Fibroblast of skin of left quadriceps (primary cell): Measurements from ENCODE around the gene SERPINI1.
"Not testable (repeated sequence)": the region's sequence is repeated elsewhere in the genome, so short reads cannot be mapped to it uniquely, and the experiment has no call there.

ENCODE experiments used
- DNase-seq, 2 experiments: peaks; one replicate each; pipeline ENCODE4 v3.0.0-alpha.2; 2013; ENCODE audit warnings: low read depth in 2 of 2

Gene SERPINI1

DNA sequence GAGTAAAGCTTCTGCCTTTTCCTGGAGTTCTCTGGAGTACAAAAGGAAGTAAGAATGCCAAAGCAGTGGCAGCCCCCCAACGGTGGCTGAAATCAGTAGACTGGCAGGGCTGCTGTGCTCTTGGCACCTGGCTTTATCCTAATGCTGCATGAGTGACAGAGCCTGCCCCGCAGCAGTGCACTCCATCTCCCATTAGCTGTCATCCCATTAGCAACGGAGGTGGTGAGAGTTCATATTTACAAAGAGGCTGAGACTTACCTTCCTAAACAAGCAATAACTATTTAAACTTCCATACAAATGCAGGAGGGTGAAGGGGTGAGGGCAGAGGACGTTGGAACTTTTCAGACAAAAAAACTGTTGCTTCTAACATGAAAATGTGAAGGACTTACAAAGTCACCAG lies 51.9 kb downstream of the SERPINI1 start:
- no peak for DNase-seq

DNA sequence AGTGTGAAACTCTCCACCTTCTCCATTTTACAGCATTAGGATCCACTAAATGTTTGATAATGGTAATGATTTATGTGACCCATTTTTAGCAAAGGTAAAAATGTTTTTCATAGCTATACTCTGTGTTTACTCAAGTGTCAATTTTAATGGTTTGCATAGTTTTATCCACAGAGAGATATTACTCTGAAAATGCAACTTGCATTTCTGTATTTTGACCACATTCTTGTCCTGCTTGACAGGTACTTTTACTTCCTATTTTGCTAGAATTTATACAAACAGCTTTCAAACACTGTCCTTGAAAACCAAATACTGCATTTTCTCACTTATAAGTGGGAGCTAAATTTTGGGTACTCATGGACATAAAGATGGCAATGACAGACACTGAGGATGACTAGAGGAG lies 62.9 kb downstream of the SERPINI1 start:
- no peak for DNase-seq

DNA sequence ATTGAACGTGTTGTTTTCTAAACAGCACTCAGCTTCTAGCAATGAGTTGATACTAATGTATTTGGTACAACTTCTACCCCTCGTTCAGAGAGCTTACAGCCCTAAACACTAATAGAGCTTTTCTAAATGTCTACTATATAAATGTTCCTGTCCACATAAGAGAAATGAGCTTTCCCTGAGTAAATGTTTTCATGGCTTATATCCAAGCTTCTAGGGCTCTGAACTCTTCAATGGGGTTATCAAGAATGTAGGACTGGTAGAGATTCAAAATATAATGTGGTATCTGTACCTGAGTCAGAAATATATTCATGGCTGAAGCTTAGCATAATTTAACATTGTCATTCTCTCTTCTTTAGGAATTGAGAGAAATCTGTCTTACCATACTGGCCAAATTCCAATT lies 73.4 kb downstream of the SERPINI1 start:
- DNase-seq, result no peak

DNA sequence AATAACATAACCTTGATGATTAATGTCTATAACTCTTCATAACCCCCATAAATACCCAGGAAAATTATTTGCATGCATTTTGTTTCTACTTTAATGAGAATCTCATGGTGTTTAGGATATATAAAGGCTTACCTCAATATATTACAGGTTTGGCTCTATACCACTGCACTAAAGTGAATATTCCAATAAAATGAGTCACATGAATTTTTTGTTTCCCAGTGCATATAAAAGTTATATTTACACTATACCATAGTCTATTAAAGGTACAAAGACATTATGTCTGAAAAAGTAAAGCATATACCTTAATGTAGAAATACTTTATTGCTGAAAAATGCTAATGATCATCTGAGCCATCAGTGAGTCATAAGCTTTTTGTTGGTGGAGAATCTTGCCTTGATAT lies 74.7 kb downstream of the SERPINI1 start:
- no peak for DNase-seq

DNA sequence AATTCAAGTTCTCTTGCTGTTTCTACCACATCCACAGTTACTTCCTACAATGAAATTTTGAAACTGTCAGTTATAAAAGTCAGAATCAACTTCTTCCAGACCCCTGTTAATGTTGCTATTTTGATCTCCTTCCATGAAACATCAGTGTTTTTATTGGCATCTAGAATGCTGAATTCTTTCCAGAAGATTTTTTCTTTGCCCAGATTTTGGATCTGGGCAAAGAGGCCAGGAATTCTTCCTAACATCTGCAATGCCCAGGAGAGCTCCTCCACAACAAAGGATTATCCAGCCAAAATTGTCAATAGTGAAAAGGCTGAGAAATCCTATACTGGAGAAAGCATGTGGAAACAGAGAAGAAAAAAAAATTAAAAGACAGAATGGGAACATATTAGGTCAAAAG lies 75.5 kb downstream of the SERPINI1 start:
- DNase-seq, result peak; percentile 4 to 5

DNA sequence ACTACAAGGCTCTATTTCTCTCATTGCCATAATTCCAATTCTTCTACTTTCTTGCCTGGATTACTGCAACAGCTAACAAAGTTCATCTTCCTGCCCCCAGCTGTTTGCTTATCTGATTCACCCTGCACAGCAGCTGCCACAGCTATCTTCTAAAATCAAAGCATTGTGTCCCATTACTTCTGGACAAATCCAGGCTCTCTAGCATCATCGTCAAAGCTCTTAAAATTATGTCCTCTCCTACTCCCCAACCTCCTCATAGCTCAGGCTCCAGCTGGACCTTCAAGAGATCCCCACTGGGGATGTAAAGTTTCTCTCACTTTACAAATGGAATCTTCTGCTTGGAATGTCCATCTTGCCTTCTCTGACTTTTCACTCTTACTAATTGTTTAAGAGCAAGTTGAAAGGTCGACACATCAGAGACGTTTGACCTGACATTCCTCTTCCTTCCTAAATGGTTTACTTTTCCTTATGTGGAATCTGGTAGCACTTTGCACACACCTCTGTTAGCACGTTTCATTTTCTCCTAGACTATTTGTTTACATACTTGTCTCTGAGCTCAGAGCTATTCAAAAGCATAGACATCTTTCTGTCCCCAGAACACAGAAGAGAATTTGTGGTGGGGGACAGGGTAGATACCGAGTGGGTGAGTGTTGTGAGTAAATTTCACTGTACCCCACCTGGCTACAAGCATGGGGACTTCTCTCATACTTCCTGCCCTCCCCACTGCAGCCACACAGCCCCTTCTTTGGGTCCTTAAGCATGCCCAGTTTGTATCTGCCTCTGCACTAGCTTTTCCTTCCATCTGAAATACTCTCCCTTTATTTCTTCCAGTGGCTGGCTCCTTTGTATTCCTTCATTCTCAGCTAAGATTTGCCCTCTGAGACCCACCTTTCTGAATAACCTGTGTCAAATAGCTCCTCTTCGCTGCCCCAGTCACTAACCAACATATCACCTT lies 77.9 kb downstream of the SERPINI1 start:
- DNase-seq, result no peak

DNA sequence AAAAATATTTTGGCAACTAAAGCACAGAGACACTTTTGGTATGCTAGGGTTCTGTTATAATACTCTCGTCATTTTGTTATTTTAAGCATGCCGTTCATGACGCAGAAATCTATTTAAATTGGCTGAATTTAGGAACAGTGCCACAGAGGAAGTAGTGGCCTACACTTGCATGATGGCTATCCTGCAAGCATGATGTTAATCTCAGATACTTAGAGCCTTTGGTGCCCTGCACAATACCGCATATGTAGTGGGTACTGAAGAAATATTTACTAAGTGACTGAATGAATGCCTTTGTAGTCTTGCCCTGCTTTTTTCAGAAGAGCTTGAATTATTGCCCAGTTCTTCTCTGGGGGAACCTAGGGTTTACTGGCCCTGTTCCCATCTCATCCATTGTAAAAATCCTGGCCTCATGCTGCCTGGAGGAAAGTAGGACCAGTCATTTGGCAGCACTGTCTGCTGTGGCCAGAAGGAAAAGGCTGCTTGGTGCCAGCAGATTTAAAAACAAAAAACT lies 79.0 kb downstream of the SERPINI1 start:
- DNase-seq, result peak; percentile 18 to 22

DNA sequence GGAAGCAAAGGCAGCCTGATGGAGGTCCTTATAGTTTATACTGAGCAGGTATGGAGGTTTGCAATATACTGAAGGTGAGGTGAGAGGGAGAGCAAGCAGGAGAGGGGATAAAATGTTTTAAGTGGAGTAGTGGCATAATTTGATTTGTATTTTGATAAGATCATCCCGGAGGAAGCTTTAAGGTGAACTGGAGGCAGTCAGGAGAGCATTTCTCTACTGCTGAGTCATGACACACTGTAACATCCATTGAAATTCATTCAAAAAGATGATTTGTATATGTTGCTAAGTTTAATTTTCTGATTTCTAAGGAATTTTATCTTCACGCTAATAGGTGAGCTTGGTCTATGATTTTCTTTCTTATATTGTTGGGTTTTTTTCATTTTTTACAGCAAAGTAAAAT lies 81.4 kb downstream of the SERPINI1 start:
- DNase-seq, result no peak

DNA sequence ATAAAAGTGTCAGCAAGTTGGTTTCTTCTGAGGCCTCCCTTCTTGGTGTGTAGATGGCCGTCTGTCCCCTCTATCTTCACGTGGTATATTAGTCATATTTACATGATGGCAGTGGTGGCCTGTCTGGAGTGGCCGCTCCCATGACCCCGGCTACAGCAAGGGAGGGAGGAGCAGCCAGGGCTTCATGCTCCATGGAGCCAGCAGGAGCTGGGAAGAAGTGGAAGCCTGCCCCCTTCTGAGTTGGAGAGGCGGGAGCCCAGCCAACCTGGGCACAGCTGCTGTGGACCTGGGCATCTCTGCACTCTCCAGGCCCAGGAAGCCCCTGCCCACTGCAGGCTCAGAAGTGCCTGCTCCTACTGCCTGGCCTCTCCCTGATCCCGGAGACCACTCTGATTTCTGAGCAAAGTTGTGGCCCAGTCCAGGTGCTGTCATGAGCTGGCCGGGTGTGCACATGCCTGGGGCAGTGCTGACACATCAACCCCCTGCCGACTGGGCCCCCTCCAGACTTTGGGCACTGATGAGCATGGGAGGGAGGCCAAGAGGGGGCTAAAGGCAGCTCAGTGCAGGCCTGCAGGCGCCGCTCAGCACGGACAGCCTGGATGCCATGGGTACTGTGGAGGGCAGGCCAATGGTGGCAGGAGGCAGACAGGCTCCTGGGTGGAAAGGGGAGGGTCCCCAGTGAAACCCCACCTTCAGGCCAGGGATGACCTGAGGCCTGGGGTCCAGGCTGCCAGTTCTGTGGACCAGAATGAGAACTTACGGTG lies 84.8 kb downstream of the SERPINI1 start:
- DNase-seq, result no peak

DNA sequence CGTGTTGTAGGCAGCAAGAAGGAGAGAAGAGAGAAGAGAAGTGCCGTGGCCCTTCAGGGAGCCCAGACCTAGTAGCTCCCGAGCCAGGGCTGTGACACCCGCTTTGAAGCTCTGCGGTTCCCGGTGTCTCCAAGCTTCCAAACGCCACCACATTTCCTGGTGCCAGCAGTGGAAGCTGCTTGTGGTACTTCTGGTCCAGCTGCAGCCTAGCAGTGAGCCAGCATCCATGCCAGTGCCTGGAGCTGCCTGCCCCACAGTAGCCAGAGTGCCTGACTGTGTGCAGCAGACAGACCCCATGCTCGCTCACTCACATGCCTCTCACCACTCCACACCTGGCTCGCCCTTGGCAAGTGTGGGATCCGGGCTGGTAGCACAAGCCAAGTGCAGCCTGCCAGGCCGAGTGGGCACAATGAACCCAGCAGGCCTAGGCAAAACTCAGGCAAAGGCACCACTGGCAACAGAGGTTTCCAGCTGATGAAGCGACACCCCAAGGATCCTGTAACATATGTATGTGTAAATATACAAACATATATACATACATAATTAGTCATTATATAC lies 85.8 kb downstream of the SERPINI1 start:
- DNase-seq, result no peak

DNA sequence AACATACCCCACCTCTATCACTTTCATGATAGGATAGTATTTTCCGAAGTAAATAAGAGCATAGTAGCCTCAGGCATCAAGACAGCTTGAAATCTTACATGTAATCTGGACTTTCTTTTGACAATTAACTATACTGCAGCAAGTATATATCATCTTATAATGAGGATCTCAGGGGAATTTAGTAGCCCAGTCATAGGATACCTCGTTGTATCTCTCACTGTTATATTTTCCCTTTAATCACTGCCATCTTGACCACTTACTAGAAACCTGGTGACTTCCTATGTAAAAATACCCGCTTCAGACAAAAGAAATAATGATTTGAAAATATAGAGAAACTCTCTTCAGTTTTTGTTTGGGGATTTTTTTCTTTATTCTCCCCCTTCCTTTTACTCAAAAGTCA lies 88.2 kb downstream of the SERPINI1 start:
- DNase-seq, result no peak

DNA sequence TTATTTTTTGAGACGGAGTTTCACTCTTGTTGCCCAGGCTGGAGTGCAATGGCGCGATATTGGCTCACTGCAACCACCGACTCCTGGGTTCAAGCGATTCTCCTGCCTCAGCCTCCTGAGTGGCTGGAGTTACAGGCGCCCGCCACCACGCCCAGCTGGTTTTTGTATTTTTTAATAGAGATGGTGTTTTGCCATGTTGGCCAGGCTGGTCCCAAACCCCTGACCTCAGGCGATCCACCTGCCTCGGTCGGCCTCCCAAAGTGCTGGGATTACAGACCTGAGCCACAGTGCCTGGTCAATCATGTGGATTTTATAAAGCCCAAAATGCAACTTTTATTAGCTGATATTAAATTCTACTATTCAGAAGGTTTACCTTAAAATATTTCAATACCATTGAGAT lies 92.1 kb downstream of the SERPINI1 start:
- DNase-seq, result not testable (repeated sequence)

DNA sequence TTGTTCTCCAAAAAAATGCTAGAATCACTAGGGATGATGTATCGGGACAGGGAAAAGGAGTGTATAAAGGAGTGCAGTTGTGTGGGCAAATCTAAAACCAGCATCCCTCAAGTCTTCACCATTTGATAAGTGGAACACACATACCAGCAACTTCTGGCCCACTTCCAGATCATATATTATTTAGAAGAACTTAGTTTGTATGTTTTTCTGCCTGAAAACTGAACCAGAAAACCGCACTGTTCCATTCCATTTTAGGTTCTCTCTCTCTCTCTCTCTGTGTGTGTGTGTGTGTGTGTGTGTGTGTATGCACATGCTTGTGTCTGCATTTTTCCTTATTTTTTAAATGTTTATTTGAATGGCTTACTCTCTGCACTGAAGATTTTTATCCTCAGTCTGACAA lies 93.5 kb downstream of the SERPINI1 start:
- DNase-seq, result no peak

DNA sequence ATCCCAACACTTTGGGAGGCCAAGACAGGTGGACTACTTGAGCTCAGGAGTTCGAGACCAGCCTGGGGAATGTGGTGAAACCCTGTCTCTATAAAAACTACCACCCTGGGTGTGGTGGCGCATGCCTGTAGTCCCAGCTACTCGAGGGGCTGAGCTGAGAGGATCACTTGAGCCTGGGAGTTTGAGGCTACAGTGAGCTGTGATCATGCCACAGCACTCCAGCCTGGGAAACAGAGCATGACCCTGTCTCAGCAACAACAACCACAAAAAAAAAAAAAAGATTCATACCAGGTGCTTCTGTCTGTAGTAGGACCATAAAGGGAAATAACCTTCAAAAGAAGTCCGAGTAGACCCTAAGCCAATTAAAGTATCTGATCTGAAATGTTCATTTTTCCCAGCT lies 94.5 kb downstream of the SERPINI1 start:
- DNase-seq, result no peak

DNA sequence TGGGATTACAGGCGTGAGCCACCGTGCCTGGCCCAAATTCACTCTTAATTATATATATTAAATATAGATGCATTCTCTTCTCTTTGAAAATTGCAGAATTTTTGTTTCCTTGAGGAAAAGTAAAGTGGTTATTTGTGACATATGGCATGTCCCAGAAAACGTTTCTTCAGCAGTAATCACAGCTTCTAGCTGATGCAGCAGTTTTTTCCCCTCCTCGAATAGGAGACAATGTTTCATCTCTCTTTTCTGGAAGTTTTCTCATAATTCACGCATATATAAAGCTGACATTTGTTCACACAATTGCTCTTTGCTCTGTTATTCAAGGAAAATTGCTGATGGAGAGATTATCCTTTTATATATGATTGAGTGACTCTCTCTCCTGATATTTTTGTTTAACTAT lies 99.8 kb downstream of the SERPINI1 start:
- no peak for DNase-seq

DNA sequence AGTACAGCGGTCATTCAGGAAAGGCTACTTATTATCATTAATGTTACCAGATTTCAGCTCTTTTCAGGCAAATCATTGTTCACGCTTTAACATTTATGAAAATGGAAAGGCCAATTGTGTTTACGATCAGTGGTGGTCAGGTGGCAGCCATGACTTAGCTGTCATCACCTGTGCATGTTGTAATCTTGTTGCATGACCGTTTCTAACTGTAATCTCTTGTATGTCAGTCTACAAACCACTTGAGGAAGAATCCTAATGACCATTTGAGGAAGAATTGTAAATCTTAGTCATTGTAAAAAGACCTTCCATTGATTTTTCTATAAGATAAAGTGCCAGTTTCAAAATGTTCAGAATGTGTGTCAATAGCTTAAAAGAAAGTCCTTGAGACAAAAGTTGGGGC lies 100.4 kb downstream of the SERPINI1 start:
- no peak for DNase-seq

DNA sequence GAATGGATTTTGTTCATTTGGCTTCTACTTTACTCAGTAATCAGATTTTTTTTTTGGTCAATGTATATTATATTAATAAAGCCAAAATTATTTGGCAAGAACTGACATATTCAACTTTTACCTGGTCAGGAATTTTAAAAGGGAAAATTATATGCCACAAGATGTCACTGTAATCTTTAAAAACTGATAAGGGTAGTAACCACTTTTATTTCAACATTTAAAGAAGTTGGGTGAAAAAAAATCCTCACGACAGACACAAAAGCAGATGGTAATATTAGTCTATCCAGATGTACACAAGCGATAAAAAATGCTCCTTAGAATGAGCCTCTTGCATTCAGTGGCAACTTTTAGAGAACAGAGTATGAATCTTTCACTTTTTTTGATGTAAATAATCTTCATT lies 101.9 kb downstream of the SERPINI1 start:
- no peak for DNase-seq

DNA sequence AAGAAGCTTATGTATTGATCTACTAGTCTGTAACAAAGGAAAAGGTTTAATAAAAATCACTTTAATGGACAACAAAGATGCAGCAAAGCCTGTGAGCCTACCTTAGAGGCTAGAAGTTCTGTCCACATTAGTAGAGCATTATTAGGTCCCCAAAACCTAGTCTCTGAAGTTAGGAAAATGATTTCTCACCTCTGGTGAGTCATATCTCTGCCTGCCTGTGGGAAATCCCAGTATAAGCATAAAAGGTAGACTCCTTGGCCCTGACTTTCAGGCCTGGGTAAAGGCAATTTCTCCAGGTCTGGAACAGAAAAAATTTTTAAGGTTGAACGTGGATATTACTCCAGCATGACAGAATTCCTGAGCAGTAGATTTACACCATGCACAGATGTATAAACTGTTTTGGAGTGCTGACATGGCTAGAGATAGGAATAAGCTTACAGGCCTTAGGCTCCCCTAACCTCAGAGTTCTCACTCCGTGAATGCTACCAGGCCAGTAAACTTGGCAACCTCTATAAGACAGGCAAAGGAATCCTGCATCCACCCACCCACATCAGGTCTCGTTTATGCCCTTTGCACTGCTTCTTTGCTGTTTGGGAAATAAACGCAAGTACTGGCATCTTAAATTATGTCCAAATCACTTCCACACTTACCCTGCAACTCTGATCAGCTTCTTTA lies 104.1 kb downstream of the SERPINI1 start:
- no peak for DNase-seq

DNA sequence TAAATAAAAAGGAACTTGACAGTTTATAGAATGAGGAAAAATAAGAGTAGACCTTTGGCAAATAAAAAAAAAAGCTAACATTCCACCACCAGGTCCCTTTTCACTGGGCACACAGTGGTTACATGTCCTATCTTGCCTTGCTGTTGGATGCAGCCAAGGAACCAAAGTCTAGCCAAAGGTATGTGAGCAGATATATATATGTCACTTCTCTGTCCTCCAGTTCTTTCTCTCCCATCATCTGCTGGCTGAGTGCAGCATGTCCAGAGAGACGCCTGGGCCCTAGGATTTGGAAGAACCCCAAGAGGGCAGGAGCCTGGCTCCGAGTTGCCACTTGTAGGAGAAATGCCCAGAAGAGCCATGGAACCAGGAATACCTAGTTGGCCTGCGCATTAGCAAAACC lies 104.7 kb downstream of the SERPINI1 start:
- no peak for DNase-seq

DNA sequence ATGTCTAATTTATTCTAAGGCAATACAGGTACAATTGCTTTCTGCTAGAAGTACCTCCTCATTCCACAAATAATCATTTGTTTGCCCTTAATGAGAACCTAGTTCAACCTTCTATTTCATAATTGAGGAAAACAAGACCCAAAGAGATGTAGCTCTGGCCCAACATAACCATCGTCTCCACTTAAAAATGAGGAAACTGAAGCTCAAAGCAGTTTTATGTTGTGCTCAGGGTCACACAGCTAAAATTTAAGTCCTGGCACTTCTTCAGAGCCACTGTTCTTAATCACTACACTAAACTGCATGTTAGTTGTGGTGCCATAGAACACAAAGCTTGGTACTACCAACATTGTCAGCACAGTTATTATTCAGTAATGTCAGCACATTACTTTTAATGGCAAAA lies 108.0 kb downstream of the SERPINI1 start:
- DNase-seq, result no peak

DNA sequence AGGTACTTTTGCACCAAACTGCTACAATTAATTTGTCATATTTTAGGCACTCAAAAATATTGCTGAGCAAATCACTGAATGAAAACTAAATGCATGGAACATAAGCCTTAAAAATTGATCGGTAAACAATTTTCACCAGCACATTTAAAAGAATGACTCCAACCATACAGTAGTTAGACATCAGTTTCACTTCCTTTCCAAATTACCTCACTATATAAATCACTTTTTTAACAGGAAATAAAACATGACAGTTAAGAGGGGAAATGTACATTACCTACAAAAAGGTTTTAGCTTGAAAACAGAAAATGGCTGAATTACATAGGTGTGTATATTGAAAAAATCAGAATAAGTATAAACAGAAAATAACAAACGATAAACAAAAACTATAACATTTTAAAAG lies 108.4 kb downstream of the SERPINI1 start:
- DNase-seq, result no peak

DNA sequence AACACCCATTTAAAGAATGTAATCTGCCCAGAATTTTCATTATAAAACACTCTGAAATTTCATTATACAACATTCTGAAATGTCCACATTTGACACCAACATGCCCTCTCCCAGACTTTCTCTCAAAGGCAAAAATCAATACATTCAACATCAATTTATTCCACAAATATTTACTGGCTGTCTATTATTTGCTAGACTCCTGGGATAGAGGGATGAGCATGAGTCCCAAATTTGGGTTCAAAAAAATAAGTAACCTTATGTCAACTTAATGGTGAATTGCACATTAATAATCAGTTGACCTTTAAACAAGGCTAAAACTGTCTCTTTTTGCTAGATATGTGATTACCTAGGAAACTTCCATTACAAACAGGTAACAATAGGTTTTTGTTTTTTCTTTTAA lies 109.0 kb downstream of the SERPINI1 start:
- DNase-seq, result no peak
